Testis (tissue), 2 donors: ENCODE data around the gene VWA2.

Source experiments
- POLR2A ChIP-seq: fragments of 450-650 bp; IDR thresholded peaks from one replicate; pipeline ENCODE4 v1.6.1; 2017; ENCODE audit warnings: antibody characterized with exemption, mild to moderate bottlenecking, moderate library complexity
- TF ChIP-seq, protein P1 (sequence below), 3 experiments: fragments of 450-650 bp in 2 of 3; fragments of 200-600 bp in 1 of 3; sonication (generic) in 1 of 3; IDR thresholded peaks; one replicate each; pipeline ENCODE4 v1.5.1; 2016 to 2019; ENCODE audit warnings: antibody characterized with exemption in 3 of 3, mild to moderate bottlenecking in 2 of 3, moderate library complexity in 1 of 3

DNA sequence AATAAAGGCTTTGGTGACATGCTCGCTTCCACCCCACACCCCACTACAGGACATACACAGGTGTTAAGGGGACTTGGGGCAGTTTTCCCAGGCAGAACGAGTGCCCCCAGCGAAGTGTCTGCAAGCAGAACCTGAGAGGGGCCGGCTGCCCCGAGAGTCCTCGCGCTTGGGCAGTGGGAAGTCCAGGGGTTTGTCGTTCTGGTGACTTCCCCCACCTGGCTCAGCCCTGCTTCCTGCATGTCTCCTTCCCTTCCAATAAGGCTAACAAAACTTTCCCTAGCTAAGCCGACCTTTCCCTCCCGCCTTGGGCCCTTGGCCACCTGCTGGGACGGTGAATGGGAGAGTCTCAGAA, 916 bp downstream of the VWA2 start:
- TF ChIP-seq, protein P1, sequence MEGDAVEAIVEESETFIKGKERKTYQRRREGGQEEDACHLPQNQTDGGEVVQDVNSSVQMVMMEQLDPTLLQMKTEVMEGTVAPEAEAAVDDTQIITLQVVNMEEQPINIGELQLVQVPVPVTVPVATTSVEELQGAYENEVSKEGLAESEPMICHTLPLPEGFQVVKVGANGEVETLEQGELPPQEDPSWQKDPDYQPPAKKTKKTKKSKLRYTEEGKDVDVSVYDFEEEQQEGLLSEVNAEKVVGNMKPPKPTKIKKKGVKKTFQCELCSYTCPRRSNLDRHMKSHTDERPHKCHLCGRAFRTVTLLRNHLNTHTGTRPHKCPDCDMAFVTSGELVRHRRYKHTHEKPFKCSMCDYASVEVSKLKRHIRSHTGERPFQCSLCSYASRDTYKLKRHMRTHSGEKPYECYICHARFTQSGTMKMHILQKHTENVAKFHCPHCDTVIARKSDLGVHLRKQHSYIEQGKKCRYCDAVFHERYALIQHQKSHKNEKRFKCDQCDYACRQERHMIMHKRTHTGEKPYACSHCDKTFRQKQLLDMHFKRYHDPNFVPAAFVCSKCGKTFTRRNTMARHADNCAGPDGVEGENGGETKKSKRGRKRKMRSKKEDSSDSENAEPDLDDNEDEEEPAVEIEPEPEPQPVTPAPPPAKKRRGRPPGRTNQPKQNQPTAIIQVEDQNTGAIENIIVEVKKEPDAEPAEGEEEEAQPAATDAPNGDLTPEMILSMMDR (IDR thresholded peaks at IDR 0.05) = no peak
- no peak for TF ChIP-seq POLR2A
